ENCODE measurements around the gene EPHB1.
"Not testable (repeated sequence)": the region's sequence is repeated elsewhere in the genome, so short reads cannot be mapped to it uniquely, and the experiment has no call there.

The EPHB1 gene

GRCh38 chr3:135097276-135097946, 302.4 kb downstream of the EPHB1 start:
- DNase-seq: no peak

- DNase-seq: no peak
Measured at GRCh38 chr3:135099734-135100355, 304.8 kb downstream of the EPHB1 start.

- no peak for DNase-seq
Measured at GRCh38 chr3:135100366-135100765, 305.3 kb downstream of the EPHB1 start.

- no peak for DNase-seq
Measured at GRCh38 chr3:135103917-135104316, 308.9 kb downstream of the EPHB1 start.

GRCh38 chr3:135106445-135106844, 311.4 kb downstream of the EPHB1 start:
- DNase-seq: no peak

GRCh38 chr3:135107043-135107442, 312.0 kb downstream of the EPHB1 start:
- no peak for DNase-seq

- no peak for DNase-seq
Measured at GRCh38 chr3:135109681-135110080, 314.6 kb downstream of the EPHB1 start.

- DNase-seq: not testable (repeated sequence)
Measured at GRCh38 chr3:135114551-135114950, 319.5 kb downstream of the EPHB1 start.

GRCh38 chr3:135117977-135118376, 322.9 kb downstream of the EPHB1 start:
- DNase-seq: no peak

- DNase-seq: no peak
Measured at GRCh38 chr3:135118792-135119191, 323.7 kb downstream of the EPHB1 start.

GRCh38 chr3:135125171-135125801, 330.2 kb downstream of the EPHB1 start:
- no peak for DNase-seq

GRCh38 chr3:135127946-135128470, 332.9 kb downstream of the EPHB1 start:
- no peak for DNase-seq

- DNase-seq: no peak
Measured at GRCh38 chr3:135128818-135129217, 333.8 kb downstream of the EPHB1 start.

- DNase-seq: no peak
Measured at GRCh38 chr3:135131290-135131689, 336.2 kb downstream of the EPHB1 start.

GRCh38 chr3:135133905-135134683, 339.0 kb downstream of the EPHB1 start:
- DNase-seq: no peak

- DNase-seq: no peak
Measured at GRCh38 chr3:135134684-135135075, 339.6 kb downstream of the EPHB1 start.

GRCh38 chr3:135135445-135135844, 340.4 kb downstream of the EPHB1 start:
- no peak for DNase-seq

GRCh38 chr3:135136361-135137100, 341.5 kb downstream of the EPHB1 start:
- DNase-seq: no peak

- DNase-seq: no peak
Measured at GRCh38 chr3:135137296-135137695, 342.2 kb downstream of the EPHB1 start.

- DNase-seq: no peak
Measured at GRCh38 chr3:135138776-135139175, 343.7 kb downstream of the EPHB1 start.

- DNase-seq: no peak
Measured at GRCh38 chr3:135140591-135140990, 345.5 kb downstream of the EPHB1 start.

GRCh38 chr3:135141160-135141559, 346.1 kb downstream of the EPHB1 start:
- no peak for DNase-seq

- DNase-seq: no peak
Measured at GRCh38 chr3:135141672-135142071, 346.6 kb downstream of the EPHB1 start.
